PC-9 (cell line): ENCODE results near the gene SNX8. TPM values are rescaled to one million over a fixed set of nuclear protein-coding genes. Genes with fewer than 3 reads are reported as not detected.

Source experiments
- BruUV-seq: library from RNA; stranded (reverse); fragments of 400-500 nt; replicated peaks from 2 replicates; lab custom pipeline; 2021; lab: Mats Ljungman, UMichigan
- CTCF ChIA-PET: fragments of 300-600 bp; sonication (Branson Sonifier 250); formaldehyde crosslinking; loops from one replicate; lab custom pipeline; 2022; ENCODE audit warnings: antibody characterized with exemption; lab: Charles Lee
- POLR2A ChIA-PET: fragments of 300-600 bp; sonication (Branson Sonifier 250); formaldehyde crosslinking; loops from one replicate; lab custom pipeline; 2022; ENCODE audit warnings: antibody characterized with exemption; ENCODE audit not compliant: unreplicated experiment; lab: Charles Lee
- DNase-seq, 2 experiments: peaks; one replicate each; pipeline versions ENCODE4 v3.0.0 to v3.0.0-alpha.2; 2015 to 2022; ENCODE audit warnings: mixed read lengths in 1 of 2
- H2AFZ ChIP-seq: fragments of 200-600 bp; sonication (generic); 2 replicates; pipeline ENCODE4 v1.8.1; 2017; ENCODE audit warnings: antibody characterized with exemption
- H3F3A ChIP-seq: fragments of 200-600 bp; sonication (generic); 2 replicates; pipeline ENCODE4 v1.8.1; 2017; ENCODE audit warnings: antibody characterized with exemption, mild to moderate bottlenecking, low read depth; ENCODE audit not compliant: insufficient read depth
- H3K27ac ChIP-seq: fragments of 200-600 bp; sonication (generic); 2 replicates; pipeline ENCODE4 v1.6.1; 2016; ENCODE audit warnings: mixed run types
- H3K27me3 ChIP-seq: fragments of 200-600 bp; sonication (generic); 2 replicates; pipeline ENCODE4 v1.6.1; 2016; ENCODE audit warnings: low read depth, mixed run types; ENCODE audit not compliant: insufficient read depth
- H3K36me3 ChIP-seq: fragments of 200-600 bp; sonication (generic); 2 replicates; pipeline ENCODE4 v1.6.1; 2016; ENCODE audit warnings: low read depth, mixed run types
- H3K4me1 ChIP-seq: fragments of 200-600 bp; sonication (generic); replicated peaks from 2 replicates; pipeline ENCODE4 v1.6.1; 2016; ENCODE audit warnings: mixed run types; ENCODE audit not compliant: insufficient read depth
- H3K4me2 ChIP-seq: fragments of 200-600 bp; sonication (generic); 2 replicates; pipeline ENCODE4 v1.6.1; 2017; ENCODE audit warnings: mixed run types
- H3K4me3 ChIP-seq: fragments of 200-600 bp; sonication (generic); 2 replicates; pipeline ENCODE4 v1.6.1; 2016; ENCODE audit warnings: mixed run types
- H3K79me2 ChIP-seq: fragments of 200-600 bp; sonication (generic); 2 replicates; pipeline ENCODE4 v1.6.1; 2017; ENCODE audit warnings: low read depth, mixed run types
- H3K9me2 ChIP-seq: fragments of 200-600 bp; sonication (generic); 2 replicates; pipeline ENCODE4 v1.8.1; 2017; ENCODE audit warnings: mild to moderate bottlenecking; ENCODE audit not compliant: insufficient read depth
- H3K9me3 ChIP-seq: fragments of 200-600 bp; sonication (generic); 2 replicates; pipeline ENCODE4 v1.8.1; 2016; ENCODE audit warnings: low read depth; ENCODE audit not compliant: insufficient read depth
- H4K20me1 ChIP-seq: fragments of 200-600 bp; sonication (generic); 2 replicates; pipeline ENCODE4 v1.8.1; 2017; ENCODE audit not compliant: insufficient read depth
- CTCF ChIP-seq: fragments of 200-600 bp; sonication (generic); conservative IDR thresholded peaks from 2 replicates; pipeline ENCODE4 v1.6.1; 2017; ENCODE audit warnings: mixed run types, antibody characterized with exemption, mild to moderate bottlenecking, moderate library complexity
- EZH2 ChIP-seq: fragments of 200-600 bp; sonication (generic); IDR thresholded peaks from 2 replicates; pipeline ENCODE4 v1.8.0; 2017; ENCODE audit warnings: antibody characterized with exemption, low read depth
- intact Hi-C: fragments of 100-400 bp; cut with micrococcal nuclease; formaldehyde crosslinking; loops from one replicate; pipeline ENCODE4 v1.10.0; 2022; ENCODE audit not compliant: unreplicated experiment
- total RNA-seq: library from RNA; stranded (reverse); gene quantifications from 2 replicates; pipeline ENCODE4 v1.2.3, GENCODE V29; 2021

SNX8 gene
- total RNA-seq, 1 experiment from 2014 or later = 102 TPM

- intact Hi-C loops = loop anchor here (5.0 to 10.0 kb wide), 2 partner anchors 544 to 631 kb away; no protein-coding TSS in a partner anchor
- H3K4me2 ChIP-seq = no peak overlapping the region
- no peaks in the 10 kb centered on the region for H3K9me3 ChIP-seq
- H3K36me3 ChIP-seq = peaks cover 2% of the 10 kb centered on the region; the same call in 1 of the 2 replicates
- H3K27ac ChIP-seq = no peak overlapping the region
- ChIA-PET CTCF (no interaction called here), POLR2A (no interaction called here)
- H3K79me2 ChIP-seq = no peaks in the 10 kb centered on the region
- 0 out of 2 replicates have a peak, but pooled peaks cover 5% of the 10 kb centered on the region for H4K20me1 ChIP-seq
- H2AFZ ChIP-seq = no peak overlapping the region
- no peaks in the 10 kb centered on the region for H3K9me2 ChIP-seq
- no peaks in the 10 kb centered on the region for H3K4me1 ChIP-seq
- H3K27me3 ChIP-seq = no peaks in the 10 kb centered on the region
- DNase-seq = no peak
- no peak overlapping the region for H3K4me3 ChIP-seq
- TF ChIP-seq CTCF (no peak), EZH2 (no peak)
- no TSS peak for BruUV-seq
- H3F3A ChIP-seq = no peaks in the 10 kb centered on the region
Measured at GRCh38 chr7:2208712-2209111, 105.5 kb downstream of the SNX8 start.

- Histone ChIP-seq H3F3A (no peaks in the 10 kb centered on the region), H3K9me3 (no peaks in the 10 kb centered on the region), H3K9me2 (no peaks in the 10 kb centered on the region), H4K20me1 (0 out of 2 replicates have a peak, but pooled peaks cover 5% of the 10 kb centered on the region), H2AFZ (no peak overlapping the region), H3K4me1 (no peaks in the 10 kb centered on the region), H3K79me2 (no peaks in the 10 kb centered on the region), H3K27me3 (no peaks in the 10 kb centered on the region), H3K36me3 (no peaks in the 10 kb centered on the region), H3K4me3 (no peak overlapping the region), H3K4me2 (no peak overlapping the region), H3K27ac (no peak overlapping the region)
- ChIA-PET POLR2A (no interaction called here), CTCF (no interaction called here)
- no TSS peak for BruUV-seq
- intact Hi-C loops = loop anchor here (5.0 to 10.0 kb wide), 2 partner anchors 540 to 628 kb away; no protein-coding TSS in a partner anchor
- TF ChIP-seq CTCF (no peak), EZH2 (no peak)
- no peak for DNase-seq
Measured at GRCh38 chr7:2205036-2205780, 109.0 kb downstream of the SNX8 start.

- Histone ChIP-seq H3K4me3 (no peak overlapping the region), H2AFZ (no peak overlapping the region), H3K36me3 (no peaks in the 10 kb centered on the region), H3K9me2 (no peaks in the 10 kb centered on the region), H3K79me2 (no peaks in the 10 kb centered on the region), H3K4me1 (no peaks in the 10 kb centered on the region), H3K9me3 (no peaks in the 10 kb centered on the region), H4K20me1 (0 out of 2 replicates have a peak, but pooled peaks cover 5% of the 10 kb centered on the region), H3K27ac (no peak overlapping the region), H3K27me3 (no peaks in the 10 kb centered on the region), H3K4me2 (no peak overlapping the region), H3F3A (no peaks in the 10 kb centered on the region)
- POLR2A ChIA-PET = no interaction called here
- intact Hi-C loops = loop anchor here (10.0 kb wide), 1 partner anchor 540 kb away; no protein-coding TSS in a partner anchor
- TF ChIP-seq CTCF (no peak), EZH2 (no peak)
- BruUV-seq = no TSS peak
- DNase-seq = no peak
- CTCF ChIA-PET = no interaction called here
Measured at GRCh38 chr7:2204446-2204845, 109.8 kb downstream of the SNX8 start.
